Measurements from ENCODE around the gene ARFGEF3. TPM values are rescaled to one million over a fixed set of nuclear protein-coding genes. Genes with fewer than 3 reads are reported as not detected.

Gene ARFGEF3
- total RNA-seq, 1 experiment from 2014 or later, result 5.2 TPM

GRCh38 chr6:138155443-138155842 lies 6.3 kb upstream of the ARFGEF3 start:
- ChIA-PET POLR2A (no interaction called here), CTCF (no interaction called here)
- Histone ChIP-seq H3K27me3 (replicated peaks; ENCODE audit: control insufficient read depth, insufficient read depth, low read length) (0 out of 2 replicates have a peak, but pooled peaks cover 1% of the 10 kb centered on the region), H3K4me3 (ENCODE audit: low read depth, low read length) (no peak overlapping the region), H3K36me3 (ENCODE audit: control insufficient read depth, insufficient read depth, low read length) (no peaks in the 10 kb centered on the region), H3K9me3 (peaks cover 8% of the 10 kb centered on the region), H3K4me1 (no peaks in the 10 kb centered on the region)
- peaks cover 13% of the 10 kb centered on the region for H3K9me3 Mint-ChIP-seq (ENCODE audit: unreplicated experiment)
- no peak overlapping the region for H3K4me3 Mint-ChIP-seq (ENCODE audit: unreplicated experiment)
- TF ChIP-seq CTCF (IDR thresholded peaks at IDR 0.05; ENCODE audit: insufficient read depth in 1 of 2, low read depth in 1 of 2, low read length in 1 of 2, severe bottlenecking in 1 of 2, unreplicated experiment in 1 of 2), result no peak
- no peaks in the 10 kb centered on the region for H3K36me3 Mint-ChIP-seq (ENCODE audit: insufficient read depth, unreplicated experiment)
- BruUV-seq (replicated peaks), result no TSS peak
- peaks cover 9% of the 10 kb centered on the region for H3K27me3 Mint-ChIP-seq (ENCODE audit: insufficient read depth, unreplicated experiment)
- H3K4me1 Mint-ChIP-seq (ENCODE audit: low read depth, unreplicated experiment), result peaks cover 1% of the 10 kb centered on the region
- no peak for DNase-seq
- no peak overlapping the region for H3K27ac Mint-ChIP-seq (ENCODE audit: unreplicated experiment)
- intact Hi-C loops (cut with micrococcal nuclease; ENCODE audit: unreplicated experiment), result no loop called here

- 0 out of 2 replicates have a peak, but pooled peaks cover 1% of the 10 kb centered on the region for H3K27me3 ChIP-seq (replicated peaks; ENCODE audit: control insufficient read depth, insufficient read depth, low read length)
- Mint-ChIP-seq H3K4me3 (ENCODE audit: unreplicated experiment) (no peak overlapping the region), H3K27ac (ENCODE audit: unreplicated experiment) (no peak overlapping the region), H3K27me3 (ENCODE audit: insufficient read depth, unreplicated experiment) (peaks cover 16% of the 10 kb centered on the region), H3K4me1 (ENCODE audit: low read depth, unreplicated experiment) (peaks cover 7% of the 10 kb centered on the region), H3K36me3 (ENCODE audit: insufficient read depth, unreplicated experiment) (no peaks in the 10 kb centered on the region), H3K9me3 (ENCODE audit: unreplicated experiment) (peaks cover 13% of the 10 kb centered on the region)
- intact Hi-C loops (cut with micrococcal nuclease; ENCODE audit: unreplicated experiment), result no loop called here
- ChIA-PET CTCF (no interaction called here), POLR2A (no interaction called here)
- no peak overlapping the region for H3K4me3 ChIP-seq (ENCODE audit: low read depth, low read length)
- no peak for DNase-seq
- peaks cover 6% of the 10 kb centered on the region for H3K9me3 ChIP-seq
- H3K36me3 ChIP-seq (ENCODE audit: control insufficient read depth, insufficient read depth, low read length), result no peaks in the 10 kb centered on the region
- H3K4me1 ChIP-seq, result 0 out of 2 replicates have a peak, but pooled peaks cover 5% of the 10 kb centered on the region
- no peak for TF ChIP-seq CTCF (IDR thresholded peaks at IDR 0.05; ENCODE audit: insufficient read depth in 1 of 2, low read depth in 1 of 2, low read length in 1 of 2, severe bottlenecking in 1 of 2, unreplicated experiment in 1 of 2)
- no TSS peak for BruUV-seq (replicated peaks)
Measured at GRCh38 chr6:138157986-138158638, 3.6 kb upstream of the ARFGEF3 start.

- no TSS peak for BruUV-seq (replicated peaks)
- H3K9me3 ChIP-seq, result no peaks in the 10 kb centered on the region
- no peaks in the 10 kb centered on the region for H3K36me3 ChIP-seq (ENCODE audit: control insufficient read depth, insufficient read depth, low read length)
- H3K27me3 ChIP-seq (replicated peaks; ENCODE audit: control insufficient read depth, insufficient read depth, low read length), result 0 out of 2 replicates have a peak, but pooled peaks cover 1% of the 10 kb centered on the region
- no peak overlapping the region for H3K27ac Mint-ChIP-seq (ENCODE audit: unreplicated experiment)
- no peaks in the 10 kb centered on the region for H3K36me3 Mint-ChIP-seq (ENCODE audit: insufficient read depth, unreplicated experiment)
- H3K4me3 Mint-ChIP-seq (ENCODE audit: unreplicated experiment), result no peak overlapping the region
- peaks cover 19% of the 10 kb centered on the region for H3K27me3 Mint-ChIP-seq (ENCODE audit: insufficient read depth, unreplicated experiment)
- peaks cover 2% of the 10 kb centered on the region for H3K9me3 Mint-ChIP-seq (ENCODE audit: unreplicated experiment)
- no peak overlapping the region for H3K4me3 ChIP-seq (ENCODE audit: low read depth, low read length)
- no peak for DNase-seq
- H3K4me1 Mint-ChIP-seq (ENCODE audit: low read depth, unreplicated experiment), result peaks cover 7% of the 10 kb centered on the region
- no peak for TF ChIP-seq CTCF (IDR thresholded peaks at IDR 0.05; ENCODE audit: insufficient read depth in 1 of 2, low read depth in 1 of 2, low read length in 1 of 2, severe bottlenecking in 1 of 2, unreplicated experiment in 1 of 2)
- ChIA-PET POLR2A (no interaction called here), CTCF (no interaction called here)
- H3K4me1 ChIP-seq, result 0 out of 2 replicates have a peak, but pooled peaks cover 5% of the 10 kb centered on the region
- intact Hi-C loops (cut with micrococcal nuclease; ENCODE audit: unreplicated experiment), result no loop called here
Measured at GRCh38 chr6:138159246-138159645, 2.5 kb upstream of the ARFGEF3 start.
